PFSK-1 (cell line): ENCODE data around the gene ESPNL.

ENCODE experiments used
- FOXP2 ChIP-seq: optimal IDR thresholded peaks from 2 replicates; pipeline ENCODE3; 2011; ENCODE audit warnings: borderline replicate concordance, control low read depth, inconsistent platforms; ENCODE audit not compliant: insufficient read depth; ENCODE audit errors: extremely low read length, extremely low read depth
- POLR2AphosphoS5 ChIP-seq: IDR thresholded peaks from 2 replicates; pipeline ENCODE4 v1.6.1; 2012; ENCODE audit warnings: low read depth, mild to moderate bottlenecking, control low read depth, low read length, moderate library complexity
- REST ChIP-seq, 2 experiments: IDR thresholded peaks; 2 replicates each; pipeline versions ENCODE4 v1.6.1 to v1.8.0; 2011 to 2012; ENCODE audit warnings: low read depth in 2 of 2, low read length in 2 of 2, control low read depth in 1 of 2, inconsistent platforms in 1 of 2, mild to moderate bottlenecking in 1 of 2, moderate library complexity in 1 of 2; ENCODE audit not compliant: insufficient read depth in 1 of 2
- TAF1 ChIP-seq: IDR thresholded peaks from 2 replicates; pipeline ENCODE4 v1.6.1; 2012; ENCODE audit warnings: low read length, control low read depth, borderline replicate concordance; ENCODE audit not compliant: insufficient read depth

GRCh38 chr2:238152771-238153688 is 52.9 kb downstream of the ESPNL start:
- TF ChIP-seq POLR2AphosphoS5 (no peak), REST (IDR thresholded peaks at IDR 0.05; ENCODE audit: insufficient read depth in 1 of 2, low read depth in 2 of 2, low read length in 2 of 2) (no peak), TAF1 (no peak), FOXP2 (no peak)
